Lung microvascular endothelial cell (primary cell): ENCODE measurements around the gene RTN4RL2. TPM values are rescaled to one million over a fixed set of nuclear protein-coding genes. Genes with fewer than 3 reads are reported as not detected.

Experiments
- DNase-seq, 2 donors: peaks; one replicate each; pipeline versions ENCODE4 v3.0.0 to v3.0.0-alpha.2; 2010; ENCODE audit warnings: low read depth in 2 of 2
- total RNA-seq: library from RNA; depleted of rRNA; stranded (reverse); fragments of >200 nt; gene quantifications from 2 replicates; pipeline ENCODE4 v1.2.1, GENCODE V29; 2014

The RTN4RL2 gene
- total RNA-seq, 1 donor from 2014 or later, result 0.20 TPM

- DNase-seq, result no peak
Observed at GRCh38 chr11:57462597-57462996, 2.3 kb downstream of the RTN4RL2 start.

GRCh38 chr11:57463671-57464538 lies 3.6 kb downstream of the RTN4RL2 start:
- DNase-seq, result no peak

GRCh38 chr11:57464539-57465181 lies 4.3 kb downstream of the RTN4RL2 start:
- DNase-seq, result no peak

- DNase-seq, result no peak
Observed at GRCh38 chr11:57466680-57467079, 6.4 kb downstream of the RTN4RL2 start.

GRCh38 chr11:57467508-57468157 lies 7.3 kb downstream of the RTN4RL2 start:
- DNase-seq, result no peak

- DNase-seq, result no peak
Observed at GRCh38 chr11:57468276-57468675, 7.9 kb downstream of the RTN4RL2 start.

- DNase-seq, result no peak
Observed at GRCh38 chr11:57469268-57469667, 8.9 kb downstream of the RTN4RL2 start.

GRCh38 chr11:57471496-57471895 lies 11.2 kb downstream of the RTN4RL2 start:
- no peak for DNase-seq

- no peak for DNase-seq
Observed at GRCh38 chr11:57473285-57473841, 13.0 kb downstream of the RTN4RL2 start.

- no peak for DNase-seq
Observed at GRCh38 chr11:57474017-57474802, 13.9 kb downstream of the RTN4RL2 start.

- DNase-seq, result no peak
Observed at GRCh38 chr11:57474803-57475115, 14.4 kb downstream of the RTN4RL2 start.

- peak in 1 of 2 donors; percentile 68 for DNase-seq
Observed at GRCh38 chr11:57475191-57475590, 14.9 kb downstream of the RTN4RL2 start.

GRCh38 chr11:57475671-57476046 lies 15.3 kb downstream of the RTN4RL2 start:
- no peak for DNase-seq

- peak; percentile 24 to 50 for DNase-seq
Observed at GRCh38 chr11:57476047-57476756, 15.9 kb downstream of the RTN4RL2 start.

- peak; percentile 38 to 47 for DNase-seq
Observed at GRCh38 chr11:57476757-57477506, 16.6 kb downstream of the RTN4RL2 start.

- DNase-seq, result no peak
Observed at GRCh38 chr11:57477507-57478189, 17.3 kb downstream of the RTN4RL2 start.

GRCh38 chr11:57479021-57479663 lies 18.8 kb downstream of the RTN4RL2 start:
- no peak for DNase-seq

- DNase-seq, result no peak
Observed at GRCh38 chr11:57479911-57480310, 19.6 kb downstream of the RTN4RL2 start.
